Fibroblast of mammary gland (primary cell): Measurements from ENCODE around the gene BASP1.

Experiments
- DNase-seq: peaks from one replicate; pipeline ENCODE4 v3.0.0-alpha.2; 2010; ENCODE audit warnings: low read depth
- H3K4me3 ChIP-seq: 2 replicates; pipeline ENCODE4 v1.5.1; 2011; ENCODE audit warnings: low read depth, mild to moderate bottlenecking, low read length, moderate library complexity; ENCODE audit not compliant: control insufficient read depth
- TF ChIP-seq, protein P1 (sequence below): conservative IDR thresholded peaks from 2 replicates; pipeline ENCODE4 v1.5.1; 2011; ENCODE audit warnings: low read depth, low read length, inconsistent platforms; ENCODE audit not compliant: control insufficient read depth, insufficient read depth

Gene BASP1

DNA sequence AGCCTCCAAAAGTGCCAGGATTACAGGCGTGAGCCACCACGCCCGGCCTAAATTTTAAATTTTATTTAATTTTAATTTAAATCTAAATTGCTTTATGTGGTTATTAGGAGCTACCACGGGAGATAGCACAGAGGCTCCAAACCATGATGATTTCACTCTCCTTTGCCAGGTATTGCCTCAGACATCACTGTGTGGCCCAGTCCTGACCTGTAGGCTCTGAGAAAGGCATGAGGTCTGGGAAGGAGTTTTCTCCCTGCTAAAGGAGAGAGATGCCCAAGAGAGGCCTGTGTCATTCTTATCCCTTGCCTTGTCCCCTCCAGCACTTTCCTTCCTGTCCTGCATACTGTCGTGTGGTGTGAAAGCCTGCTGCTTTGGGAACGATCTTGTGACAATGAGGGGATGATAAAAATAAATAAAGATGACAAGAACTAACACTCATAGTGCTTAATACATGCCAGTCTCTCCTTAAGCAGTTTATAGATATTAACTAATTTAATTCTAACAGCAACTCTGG, 37.0 kb upstream of the BASP1 start:
- no peak for DNase-seq
- H3K4me3 ChIP-seq: no peak overlapping the region
- TF ChIP-seq, protein P1, sequence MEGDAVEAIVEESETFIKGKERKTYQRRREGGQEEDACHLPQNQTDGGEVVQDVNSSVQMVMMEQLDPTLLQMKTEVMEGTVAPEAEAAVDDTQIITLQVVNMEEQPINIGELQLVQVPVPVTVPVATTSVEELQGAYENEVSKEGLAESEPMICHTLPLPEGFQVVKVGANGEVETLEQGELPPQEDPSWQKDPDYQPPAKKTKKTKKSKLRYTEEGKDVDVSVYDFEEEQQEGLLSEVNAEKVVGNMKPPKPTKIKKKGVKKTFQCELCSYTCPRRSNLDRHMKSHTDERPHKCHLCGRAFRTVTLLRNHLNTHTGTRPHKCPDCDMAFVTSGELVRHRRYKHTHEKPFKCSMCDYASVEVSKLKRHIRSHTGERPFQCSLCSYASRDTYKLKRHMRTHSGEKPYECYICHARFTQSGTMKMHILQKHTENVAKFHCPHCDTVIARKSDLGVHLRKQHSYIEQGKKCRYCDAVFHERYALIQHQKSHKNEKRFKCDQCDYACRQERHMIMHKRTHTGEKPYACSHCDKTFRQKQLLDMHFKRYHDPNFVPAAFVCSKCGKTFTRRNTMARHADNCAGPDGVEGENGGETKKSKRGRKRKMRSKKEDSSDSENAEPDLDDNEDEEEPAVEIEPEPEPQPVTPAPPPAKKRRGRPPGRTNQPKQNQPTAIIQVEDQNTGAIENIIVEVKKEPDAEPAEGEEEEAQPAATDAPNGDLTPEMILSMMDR: no peak

DNA sequence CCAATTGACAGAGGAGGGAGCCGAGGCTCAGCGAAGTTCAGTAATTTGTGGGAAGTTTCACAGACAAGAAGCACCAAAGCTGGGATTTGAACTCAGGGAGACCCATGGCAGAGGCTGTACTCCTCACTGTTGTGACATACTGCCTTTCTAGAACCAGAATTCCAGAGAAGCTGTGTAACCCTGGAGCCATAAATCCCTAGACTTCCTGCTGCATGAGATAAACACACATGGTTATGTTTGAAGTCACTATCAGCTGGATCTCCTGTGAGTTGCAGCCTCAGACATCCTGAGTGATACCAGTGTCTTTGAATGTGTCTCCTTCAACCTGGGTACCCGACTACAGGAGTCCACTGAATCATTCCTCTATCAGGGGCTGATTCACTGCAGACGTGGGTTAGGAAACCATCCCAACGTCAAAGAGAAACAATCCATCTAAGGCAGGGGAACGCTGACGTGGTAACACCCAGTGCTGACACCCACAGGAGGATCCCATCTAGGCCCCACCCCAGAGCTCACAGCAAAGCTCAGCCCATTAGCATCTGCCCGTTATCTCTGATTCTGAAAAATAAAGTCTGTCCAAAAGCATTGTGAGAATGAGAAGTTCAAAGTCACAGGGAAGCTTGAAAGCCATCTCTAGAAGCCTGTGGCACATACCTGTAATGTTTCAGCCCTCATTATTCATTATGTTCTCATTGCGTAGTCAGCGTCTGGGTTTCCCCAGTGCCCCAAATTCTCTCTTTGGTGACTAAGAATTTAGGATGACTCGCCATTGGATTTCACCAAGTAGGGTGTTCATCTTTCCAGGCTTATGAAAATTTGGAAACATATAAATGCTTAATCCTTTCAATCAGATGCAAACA, 36.3 kb upstream of the BASP1 start:
- H3K4me3 ChIP-seq: no peak overlapping the region
- DNase-seq: peak; percentile 99
- TF ChIP-seq, protein P1: no peak

DNA sequence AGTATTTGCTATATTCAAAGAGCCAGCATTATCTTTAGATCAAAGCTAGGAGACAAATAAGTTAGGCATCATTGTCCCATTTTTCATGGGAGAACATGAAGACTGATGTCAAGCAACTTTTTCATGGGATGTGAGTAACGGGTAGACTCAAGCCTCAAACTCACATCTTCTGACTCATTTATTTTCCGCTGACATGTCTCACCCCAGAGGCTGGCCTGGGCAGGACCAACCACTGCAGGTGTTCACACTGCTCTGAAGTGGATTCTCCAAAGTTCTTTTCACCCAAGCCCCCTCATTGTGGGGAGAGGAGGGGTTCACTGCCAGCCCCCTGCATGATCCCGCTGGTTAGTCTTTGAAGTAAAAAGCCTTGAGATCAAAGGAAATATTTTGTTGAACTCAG, 34.9 kb upstream of the BASP1 start:
- peak; percentile 79 for DNase-seq
- TF ChIP-seq, protein P1: no peak
- H3K4me3 ChIP-seq: no peak overlapping the region

DNA sequence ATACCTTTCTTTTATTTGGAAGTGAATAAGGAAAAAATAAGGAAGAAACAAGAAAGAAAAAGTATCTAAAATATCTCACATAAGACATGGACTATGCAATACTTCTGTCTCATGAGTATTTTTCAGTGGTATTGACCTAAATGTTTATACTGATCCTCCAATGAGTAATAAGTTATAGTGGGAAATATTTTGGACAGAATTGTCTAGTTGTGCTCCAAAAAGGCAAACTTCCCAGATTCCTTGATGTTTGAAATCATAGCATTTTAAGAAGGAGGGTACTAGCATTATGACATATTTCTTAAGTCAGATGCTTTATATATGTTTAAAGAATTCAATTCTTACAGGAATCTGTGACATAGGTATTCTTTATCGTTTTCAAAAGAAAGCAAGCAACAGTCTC, 34.5 kb upstream of the BASP1 start:
- no peak overlapping the region for H3K4me3 ChIP-seq
- DNase-seq: peak; percentile 78
- TF ChIP-seq, protein P1: no peak

DNA sequence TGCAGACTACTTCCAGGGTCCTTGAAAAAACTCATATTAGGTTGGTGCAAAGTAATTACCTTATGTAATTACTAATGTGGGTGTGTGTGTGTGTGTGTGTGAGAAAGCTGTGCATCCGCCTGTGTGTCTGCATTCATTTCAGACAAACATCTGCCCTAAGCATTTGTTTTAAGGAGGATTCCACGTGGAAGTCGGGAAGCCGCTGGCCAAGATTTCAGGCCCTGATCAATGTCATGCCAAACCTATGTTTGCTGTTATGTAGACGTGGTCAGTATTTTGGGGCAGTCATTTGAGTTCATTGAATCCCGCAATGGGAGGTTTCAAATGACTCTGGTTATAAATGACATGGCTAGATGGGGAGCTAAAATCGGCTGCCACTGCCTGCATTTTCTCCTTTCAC, 33.6 kb upstream of the BASP1 start:
- DNase-seq: no peak
- H3K4me3 ChIP-seq: no peak overlapping the region
- TF ChIP-seq, protein P1: no peak

DNA sequence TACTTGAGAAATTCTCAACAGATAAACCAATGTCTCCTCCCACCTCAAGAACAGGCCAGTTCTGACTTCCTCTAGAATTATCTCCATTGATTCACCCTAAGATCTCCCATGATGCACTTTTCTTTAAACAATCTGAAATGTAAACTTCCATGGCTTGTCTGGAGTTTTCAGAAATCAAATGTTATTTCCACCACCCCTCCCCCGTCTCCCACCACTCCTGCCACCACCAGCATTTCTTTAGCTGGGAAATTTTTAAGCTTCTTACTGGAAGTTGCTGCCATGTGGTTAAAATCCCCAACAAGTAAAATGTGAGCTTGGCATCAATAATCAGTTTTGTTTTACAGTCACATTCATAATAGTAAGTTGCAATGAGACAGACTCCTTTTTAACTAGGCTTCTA, 32.8 kb upstream of the BASP1 start:
- no peak for DNase-seq
- TF ChIP-seq, protein P1: no peak
- no peak overlapping the region for H3K4me3 ChIP-seq
